GM13976 (cell line): ENCODE results near the gene USP34.
A peak's percentile ranks its signal among the peaks of the same experiment; 100 is the strongest.

ENCODE experiments used
- DNase-seq: peaks from one replicate; pipeline ENCODE4 v3.0.0; 2012; ENCODE audit warnings: low spot score
- in situ Hi-C: fragments of 300-500 bp; cut with MboI; formaldehyde crosslinking; loops from one replicate; pipeline ENCODE4 v1.12.0; 2022; ENCODE audit warnings: low sequenced_read_pairs, mixed read lengths, inconsistent platforms; ENCODE audit not compliant: unreplicated experiment
- TF ChIP-seq, protein P1 (sequence below): IDR thresholded peaks from 2 replicates; pipeline ENCODE4 v1.5.1; 2012; ENCODE audit warnings: borderline replicate concordance, mild to moderate bottlenecking; ENCODE audit not compliant: insufficient read depth; ENCODE audit errors: extremely low read depth, missing control alignments, control extremely low read depth

Gene USP34

GRCh38 chr2:61350777-61351176, 120.1 kb downstream of the USP34 start:
- in situ Hi-C loops, result no loop called here
- no peak for DNase-seq
- TF ChIP-seq, protein P1, sequence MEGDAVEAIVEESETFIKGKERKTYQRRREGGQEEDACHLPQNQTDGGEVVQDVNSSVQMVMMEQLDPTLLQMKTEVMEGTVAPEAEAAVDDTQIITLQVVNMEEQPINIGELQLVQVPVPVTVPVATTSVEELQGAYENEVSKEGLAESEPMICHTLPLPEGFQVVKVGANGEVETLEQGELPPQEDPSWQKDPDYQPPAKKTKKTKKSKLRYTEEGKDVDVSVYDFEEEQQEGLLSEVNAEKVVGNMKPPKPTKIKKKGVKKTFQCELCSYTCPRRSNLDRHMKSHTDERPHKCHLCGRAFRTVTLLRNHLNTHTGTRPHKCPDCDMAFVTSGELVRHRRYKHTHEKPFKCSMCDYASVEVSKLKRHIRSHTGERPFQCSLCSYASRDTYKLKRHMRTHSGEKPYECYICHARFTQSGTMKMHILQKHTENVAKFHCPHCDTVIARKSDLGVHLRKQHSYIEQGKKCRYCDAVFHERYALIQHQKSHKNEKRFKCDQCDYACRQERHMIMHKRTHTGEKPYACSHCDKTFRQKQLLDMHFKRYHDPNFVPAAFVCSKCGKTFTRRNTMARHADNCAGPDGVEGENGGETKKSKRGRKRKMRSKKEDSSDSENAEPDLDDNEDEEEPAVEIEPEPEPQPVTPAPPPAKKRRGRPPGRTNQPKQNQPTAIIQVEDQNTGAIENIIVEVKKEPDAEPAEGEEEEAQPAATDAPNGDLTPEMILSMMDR, result no peak

GRCh38 chr2:61343141-61343540, 127.7 kb downstream of the USP34 start:
- TF ChIP-seq, protein P1, result no peak
- no peak for DNase-seq
- in situ Hi-C loops, result no loop called here

GRCh38 chr2:61340242-61340641, 130.6 kb downstream of the USP34 start:
- in situ Hi-C loops, result no loop called here
- TF ChIP-seq, protein P1, result no peak
- DNase-seq, result no peak

- in situ Hi-C loops, result no loop called here
- no peak for DNase-seq
- TF ChIP-seq, protein P1, result no peak
Measured at GRCh38 chr2:61338447-61338846, 132.4 kb downstream of the USP34 start.

GRCh38 chr2:61335187-61335586, 135.7 kb downstream of the USP34 start:
- no peak for DNase-seq
- in situ Hi-C loops, result no loop called here
- TF ChIP-seq, protein P1, result no peak

DNA sequence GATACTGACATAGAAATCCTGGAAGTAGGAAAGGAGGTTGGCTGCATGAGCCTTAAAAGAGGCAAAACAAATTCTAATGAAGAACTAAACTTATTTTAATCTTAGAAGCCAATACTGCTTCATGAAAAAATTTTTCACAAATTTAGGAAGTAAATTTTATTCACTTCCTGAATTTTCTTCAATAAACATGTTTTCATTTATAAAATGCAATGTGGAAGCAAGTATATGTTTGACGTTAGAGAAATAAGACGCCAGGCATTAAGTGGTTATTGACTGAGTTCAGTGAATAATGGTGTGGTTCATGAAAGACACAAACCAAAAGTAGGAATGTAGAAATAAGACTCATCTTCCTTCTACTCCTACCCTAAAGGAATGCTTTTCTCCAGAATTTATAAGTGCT, 136.4 kb downstream of the USP34 start:
- no peak for DNase-seq
- in situ Hi-C loops, result no loop called here
- TF ChIP-seq, protein P1, result no peak

- in situ Hi-C loops, result no loop called here
- TF ChIP-seq, protein P1, result no peak
- DNase-seq, result peak; percentile 21
Measured at GRCh38 chr2:61328707-61329251, 142.1 kb downstream of the USP34 start.
